Jurkat, Clone E6-1 (cell line): ENCODE measurements around the gene ECI2. TPM values are rescaled to one million over a fixed set of nuclear protein-coding genes. Genes with fewer than 3 reads are reported as not detected.

Experiments used
- DNase-seq: peaks from one replicate; pipeline ENCODE4 v3.0.0-alpha.2; 2011; ENCODE audit warnings: low read depth, low spot score
- H3K4me3 ChIP-seq: 2 replicates; pipeline ENCODE4 v1.5.1; 2011; ENCODE audit warnings: mild to moderate bottlenecking, low read length, control low read depth, moderate library complexity
- polyA plus RNA-seq: library from polyadenylated mRNA; unstranded; fragments of >200 nt; gene quantifications from one replicate; pipeline ENCODE4 v1.2.1, GENCODE V29; 2012; ENCODE audit warnings: missing spikeins; ENCODE audit not compliant: insufficient read length, insufficient read depth

Gene ECI2, protein sequence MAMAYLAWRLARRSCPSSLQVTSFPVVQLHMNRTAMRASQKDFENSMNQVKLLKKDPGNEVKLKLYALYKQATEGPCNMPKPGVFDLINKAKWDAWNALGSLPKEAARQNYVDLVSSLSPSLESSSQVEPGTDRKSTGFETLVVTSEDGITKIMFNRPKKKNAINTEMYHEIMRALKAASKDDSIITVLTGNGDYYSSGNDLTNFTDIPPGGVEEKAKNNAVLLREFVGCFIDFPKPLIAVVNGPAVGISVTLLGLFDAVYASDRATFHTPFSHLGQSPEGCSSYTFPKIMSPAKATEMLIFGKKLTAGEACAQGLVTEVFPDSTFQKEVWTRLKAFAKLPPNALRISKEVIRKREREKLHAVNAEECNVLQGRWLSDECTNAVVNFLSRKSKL
- 224 TPM for polyA plus RNA-seq

DNA sequence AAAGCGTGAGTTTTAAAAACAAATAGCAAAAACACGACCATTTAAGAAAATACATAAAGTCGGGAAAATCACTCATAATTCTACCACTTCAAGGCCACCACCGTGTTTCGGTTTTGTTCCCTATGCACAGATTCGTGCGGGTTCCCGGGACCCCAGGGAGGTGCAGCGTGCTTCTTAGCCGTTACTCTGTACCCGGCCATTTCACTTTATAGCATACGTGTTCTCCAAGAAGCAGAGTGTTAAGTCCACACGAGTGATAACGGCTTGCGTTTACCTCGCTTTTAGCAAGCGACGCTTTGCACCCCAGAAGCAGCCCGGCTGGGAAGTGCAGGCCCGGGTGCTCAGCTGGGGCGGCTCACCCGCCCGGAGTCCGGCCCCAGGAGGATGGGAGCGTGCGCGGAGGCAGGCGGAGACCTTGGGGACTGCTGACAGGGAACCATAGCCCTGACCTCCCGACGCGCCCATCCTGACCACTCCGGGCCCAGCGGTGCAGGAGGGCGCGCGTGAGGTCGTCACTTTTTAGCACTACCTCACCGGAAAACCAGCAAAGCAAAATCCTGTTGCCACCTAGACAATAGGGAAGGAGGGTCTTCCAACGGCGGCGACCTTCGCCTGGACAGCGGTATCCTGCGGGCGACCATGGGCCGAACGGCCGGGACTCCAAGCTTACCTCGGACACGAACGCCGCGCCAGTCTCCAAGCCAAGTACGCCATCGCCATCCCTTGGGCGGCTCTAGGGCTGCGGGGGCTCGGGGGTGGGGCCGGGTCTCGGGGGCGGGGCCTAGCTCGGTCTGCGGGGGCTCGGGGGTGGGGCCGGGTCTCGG lies at the start of gene ECI2:
Gene ECI2 (minus strand): TSS at position 735 of the 824 bp plus-strand sequence. CDS start 15 bp downstream, at position 720.
- peak within 1 kb of the TSS; percentile 81 for H3K4me3 ChIP-seq
- peak; percentile 34 for DNase-seq

DNA sequence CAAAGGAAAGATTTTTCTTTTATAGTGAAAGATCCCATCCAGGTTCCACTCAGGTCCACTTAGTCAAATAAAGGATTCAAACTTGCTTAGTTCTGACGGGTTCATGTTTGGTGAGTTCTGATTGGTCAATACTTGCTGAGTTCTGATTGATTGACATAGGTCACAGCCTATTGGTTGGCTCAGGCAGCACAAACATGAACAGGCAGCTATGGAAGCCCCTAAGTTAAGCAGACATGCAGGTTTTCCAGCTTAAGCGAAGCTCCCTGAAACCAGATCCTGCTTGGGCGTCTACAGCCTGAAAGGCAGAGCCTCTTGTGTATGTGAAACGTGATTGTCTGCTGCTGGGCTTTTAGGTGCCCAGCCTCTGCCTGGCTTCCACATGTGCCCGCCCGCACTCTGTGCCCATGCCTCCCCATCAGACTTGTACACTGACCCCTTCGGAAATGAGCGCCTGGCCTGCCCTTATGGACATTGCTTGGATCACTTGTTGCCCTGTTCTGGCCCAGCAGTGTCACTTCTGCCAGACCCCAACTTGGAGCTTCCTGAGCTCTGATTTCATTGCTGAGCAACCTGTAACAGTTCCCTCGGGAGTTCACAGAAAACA lies 45.4 kb upstream of the ECI2 start:
- DNase-seq = peak; percentile 52
- no peak overlapping the region for H3K4me3 ChIP-seq

DNA sequence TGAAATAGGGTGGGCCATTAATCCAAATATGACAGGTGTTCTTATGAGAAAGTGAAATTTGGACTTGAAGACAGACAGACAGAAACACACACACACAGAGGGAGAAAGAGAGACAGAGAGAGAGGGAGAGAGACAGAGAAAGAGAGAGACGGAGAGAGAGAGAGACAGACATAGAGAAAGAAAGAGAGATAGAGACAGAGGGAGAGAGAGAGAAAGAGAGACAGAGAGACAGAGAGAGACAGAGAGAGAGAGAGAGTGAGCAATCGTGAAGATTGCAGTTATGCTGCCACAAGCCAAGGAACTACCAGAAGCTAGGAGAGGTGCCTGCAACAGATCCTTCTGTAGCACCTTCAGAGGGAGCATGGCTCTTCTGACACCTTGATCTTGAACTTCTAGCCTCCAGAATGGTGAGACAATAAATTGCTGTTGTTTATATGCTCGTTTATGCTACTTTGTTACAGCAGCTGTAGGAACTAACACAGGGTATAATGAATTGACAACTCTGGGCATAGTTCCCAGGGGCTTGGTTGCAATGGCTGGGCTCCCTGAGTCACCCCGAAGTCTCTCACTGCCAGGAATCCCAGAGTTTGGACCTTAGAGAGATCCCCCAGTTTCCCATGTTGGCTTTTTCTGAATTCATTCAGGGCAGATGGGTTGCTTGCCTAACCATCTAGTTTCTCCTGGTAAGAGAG lies 44.7 kb upstream of the ECI2 start:
- no peak for DNase-seq
- H3K4me3 ChIP-seq = no peak overlapping the region

DNA sequence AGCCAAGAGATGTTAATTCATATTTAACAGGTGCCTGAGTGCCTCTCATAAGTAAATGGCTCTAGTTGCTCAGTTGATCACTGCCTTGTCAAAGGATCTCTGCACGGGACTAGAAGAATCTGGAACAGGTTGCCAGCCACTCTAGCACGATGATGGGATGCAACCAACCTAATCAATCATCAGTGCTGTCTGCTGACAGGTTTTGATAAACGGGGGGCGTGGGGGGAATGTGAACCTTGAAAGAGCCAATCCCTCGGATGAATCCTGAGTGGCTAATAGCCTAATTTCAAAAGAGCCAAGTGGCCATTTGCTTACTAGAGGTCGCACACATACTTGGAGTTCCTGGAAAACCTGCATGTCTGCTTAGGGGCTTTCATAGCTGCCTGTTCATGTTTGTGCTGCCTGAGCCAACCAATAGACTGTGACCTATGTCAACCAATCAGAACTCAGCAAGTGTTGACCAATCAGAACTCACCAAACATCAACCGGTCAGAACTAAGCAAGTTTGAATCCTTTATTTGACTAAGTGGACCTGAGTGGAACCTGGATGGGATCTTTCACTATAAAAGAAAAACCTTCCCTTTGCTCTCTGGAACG lies 43.5 kb upstream of the ECI2 start:
- DNase-seq = no peak
- no peak overlapping the region for H3K4me3 ChIP-seq

DNA sequence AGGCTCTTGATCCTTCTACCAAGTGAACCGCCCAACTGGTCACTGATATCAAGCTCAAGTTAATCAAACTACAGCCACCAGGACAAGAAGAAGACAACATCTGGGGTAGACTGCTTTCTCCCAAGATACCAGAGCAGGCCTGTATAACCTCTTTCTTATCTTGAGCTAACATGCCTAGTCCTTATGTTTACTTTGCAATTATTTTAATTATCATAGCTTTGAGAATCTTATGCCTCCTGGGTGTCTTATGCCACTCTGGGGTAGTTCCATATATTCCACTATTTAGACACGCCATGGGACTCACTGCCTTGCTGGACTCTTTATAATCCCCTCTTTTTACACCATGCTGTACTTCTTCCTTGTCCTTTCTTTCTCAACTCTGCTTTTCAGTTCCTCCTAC lies 41.5 kb upstream of the ECI2 start:
- no peak for DNase-seq
- no peak overlapping the region for H3K4me3 ChIP-seq

DNA sequence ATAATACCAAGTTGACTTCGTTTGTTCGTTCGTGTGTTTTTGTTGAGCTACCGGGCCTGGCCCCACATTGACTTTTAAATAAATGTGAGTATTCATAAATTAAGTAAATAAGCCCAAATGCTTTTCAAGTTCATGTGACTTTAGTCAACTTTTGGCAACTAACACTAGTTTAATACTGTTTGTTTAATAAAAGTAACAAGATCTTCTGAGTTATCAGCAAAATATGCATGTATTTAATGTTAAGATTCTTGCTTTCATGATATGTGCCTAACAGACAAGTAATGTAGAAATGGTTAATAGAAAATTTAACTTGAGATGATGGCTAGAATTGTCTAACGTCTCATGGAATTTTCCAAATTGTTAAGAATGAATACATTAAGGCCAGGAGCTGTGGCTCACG lies 38.7 kb upstream of the ECI2 start:
- DNase-seq = no peak
- no peak overlapping the region for H3K4me3 ChIP-seq

DNA sequence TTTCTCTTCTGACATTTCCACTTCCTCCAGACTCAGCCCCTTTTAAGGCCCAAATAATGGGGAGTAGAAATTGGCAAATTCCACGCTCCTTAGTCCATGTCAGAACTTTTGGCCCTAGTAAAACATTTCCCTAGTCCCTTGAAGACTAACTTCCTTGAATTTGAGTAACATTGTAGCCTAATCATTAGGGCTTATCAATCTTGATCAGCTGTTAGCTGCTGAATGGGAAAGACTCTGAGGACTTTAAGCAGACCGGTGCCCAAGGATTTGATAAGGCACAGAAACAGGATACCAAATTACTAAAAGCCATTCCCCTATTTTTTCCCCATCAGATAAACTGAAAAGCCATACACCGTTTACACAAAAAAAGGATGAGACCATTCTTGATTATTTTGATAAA lies 37.0 kb upstream of the ECI2 start:
- no peak overlapping the region for H3K4me3 ChIP-seq
- no peak for DNase-seq

DNA sequence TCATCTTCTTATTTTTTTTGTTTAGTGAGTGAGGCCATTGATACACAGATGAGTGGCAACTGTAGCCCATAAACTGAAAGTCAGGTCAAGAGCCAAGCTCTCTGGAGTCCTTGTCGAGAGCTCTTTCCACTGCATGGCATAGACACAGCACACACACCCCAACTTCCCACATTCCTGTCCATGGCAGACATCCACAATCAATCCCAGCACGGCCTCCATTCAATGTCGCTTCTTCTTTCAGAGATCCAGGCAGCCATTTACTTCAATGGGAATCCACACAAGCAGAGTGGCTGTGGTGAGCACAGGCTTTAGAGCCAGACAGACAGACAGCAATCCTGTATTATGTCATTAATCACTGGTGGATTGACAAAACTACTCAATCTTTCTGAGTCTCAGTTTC lies 34.9 kb upstream of the ECI2 start:
- no peak for DNase-seq
- no peak overlapping the region for H3K4me3 ChIP-seq

DNA sequence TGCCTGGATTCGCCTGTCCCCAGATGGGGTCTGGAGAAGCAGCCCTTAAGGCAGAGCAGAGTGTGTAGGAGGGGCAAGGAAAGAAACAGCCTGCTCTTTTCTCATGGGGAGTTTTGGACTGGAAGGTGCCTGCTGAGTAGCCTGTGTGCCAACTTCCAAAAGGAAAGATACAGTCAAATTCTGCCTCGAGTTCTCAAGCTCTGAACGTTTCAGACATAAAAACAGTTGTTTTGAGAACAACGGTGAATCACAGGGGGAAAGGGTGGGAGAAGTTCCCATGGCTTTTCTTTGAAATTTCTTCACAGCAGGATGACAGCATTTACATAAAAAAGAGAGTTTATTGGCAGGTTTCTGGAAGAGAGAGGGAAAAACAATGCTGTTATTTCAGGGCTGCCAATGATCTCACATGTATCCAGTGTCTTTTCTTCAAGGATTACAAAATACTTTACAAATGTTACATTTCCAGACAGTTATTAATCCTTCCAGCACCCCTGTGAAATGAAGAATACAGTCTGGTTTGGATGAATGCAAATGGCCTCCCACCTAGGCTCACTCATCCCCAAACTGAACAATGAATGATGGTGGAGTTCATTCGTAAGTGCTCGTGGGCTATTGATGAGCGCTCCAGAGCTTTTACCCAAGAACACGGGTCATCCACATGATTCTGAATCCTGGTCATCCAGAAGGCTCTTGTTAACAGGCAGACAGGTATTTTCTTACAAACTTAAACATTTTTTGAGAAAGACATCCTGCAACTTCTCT lies 33.8 kb upstream of the ECI2 start:
- no peak for DNase-seq
- no peak overlapping the region for H3K4me3 ChIP-seq

DNA sequence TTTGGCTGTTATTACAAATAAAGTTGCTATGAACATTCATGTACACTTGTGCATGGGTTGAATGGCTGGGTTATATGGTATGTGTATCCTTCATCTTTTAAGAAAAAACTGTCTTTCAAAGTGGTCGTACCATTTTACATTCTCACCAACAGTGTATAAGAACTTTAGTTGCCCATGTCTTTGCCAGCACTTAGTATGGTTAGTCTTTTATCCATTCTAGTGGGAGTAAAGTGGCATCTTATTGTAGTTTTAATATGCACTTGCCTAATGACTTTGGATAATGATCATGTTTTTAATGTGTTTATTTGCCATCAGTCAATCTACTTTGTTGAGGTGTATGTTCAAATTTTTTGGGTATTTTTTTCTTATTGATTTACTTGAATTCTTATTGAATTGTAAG lies 32.5 kb upstream of the ECI2 start:
- no peak overlapping the region for H3K4me3 ChIP-seq
- DNase-seq = no peak

DNA sequence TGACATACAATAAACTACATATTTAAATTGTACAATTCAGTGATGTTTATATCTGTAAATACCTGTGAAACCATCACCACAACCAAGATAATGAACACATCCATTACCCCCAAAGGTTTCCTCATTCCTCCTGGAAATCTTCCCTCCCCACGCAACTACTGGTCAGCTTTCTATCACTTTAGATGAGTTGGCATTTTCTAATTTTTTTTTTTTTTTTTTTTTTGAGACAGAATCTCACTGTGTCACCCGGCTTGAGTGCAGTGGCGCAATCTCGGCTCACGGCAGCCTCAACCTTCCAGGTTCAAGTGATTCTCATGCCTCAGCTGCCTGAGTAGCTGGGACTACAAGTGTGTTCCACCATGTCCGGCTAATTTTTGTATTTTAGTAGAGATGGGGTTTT lies 31.7 kb upstream of the ECI2 start:
- DNase-seq = no peak
- no peak overlapping the region for H3K4me3 ChIP-seq

DNA sequence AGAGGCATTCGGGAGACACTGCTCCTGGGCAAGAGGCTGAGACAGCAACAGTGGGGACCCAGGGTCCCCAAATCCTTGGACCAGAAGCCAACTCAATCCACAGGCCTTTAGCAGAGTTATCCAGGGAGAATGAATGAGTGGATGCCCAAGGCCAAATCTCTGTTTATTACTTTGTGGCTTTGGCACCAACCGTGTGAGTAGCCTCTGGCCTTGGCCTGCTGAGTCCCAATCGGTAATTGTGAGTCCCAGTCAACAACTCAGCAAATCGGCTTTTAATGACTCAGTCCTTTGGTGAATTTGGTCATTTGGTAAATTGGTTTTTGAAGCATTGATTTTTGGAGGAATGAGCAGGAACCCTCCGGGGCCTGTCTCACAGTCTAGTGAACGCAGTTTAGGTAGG lies 29.1 kb upstream of the ECI2 start:
- no peak for DNase-seq
- H3K4me3 ChIP-seq = no peak overlapping the region

DNA sequence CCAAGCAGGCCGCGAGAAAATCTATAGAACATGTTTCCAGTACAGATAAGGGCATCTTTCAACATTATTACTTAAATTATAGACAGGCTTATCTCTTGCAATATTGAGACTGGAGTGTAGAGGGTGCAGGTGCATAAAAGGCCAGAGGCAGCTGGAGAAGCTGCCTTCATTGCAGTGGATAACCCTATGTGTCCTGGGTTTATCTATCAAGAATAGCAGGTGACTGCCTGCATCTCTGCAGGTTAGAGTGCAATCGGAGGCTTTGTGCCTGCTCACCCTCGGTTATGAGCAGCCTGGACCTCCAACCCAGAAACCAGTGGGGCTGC lies 28.7 kb upstream of the ECI2 start:
- H3K4me3 ChIP-seq = no peak overlapping the region
- no peak for DNase-seq

DNA sequence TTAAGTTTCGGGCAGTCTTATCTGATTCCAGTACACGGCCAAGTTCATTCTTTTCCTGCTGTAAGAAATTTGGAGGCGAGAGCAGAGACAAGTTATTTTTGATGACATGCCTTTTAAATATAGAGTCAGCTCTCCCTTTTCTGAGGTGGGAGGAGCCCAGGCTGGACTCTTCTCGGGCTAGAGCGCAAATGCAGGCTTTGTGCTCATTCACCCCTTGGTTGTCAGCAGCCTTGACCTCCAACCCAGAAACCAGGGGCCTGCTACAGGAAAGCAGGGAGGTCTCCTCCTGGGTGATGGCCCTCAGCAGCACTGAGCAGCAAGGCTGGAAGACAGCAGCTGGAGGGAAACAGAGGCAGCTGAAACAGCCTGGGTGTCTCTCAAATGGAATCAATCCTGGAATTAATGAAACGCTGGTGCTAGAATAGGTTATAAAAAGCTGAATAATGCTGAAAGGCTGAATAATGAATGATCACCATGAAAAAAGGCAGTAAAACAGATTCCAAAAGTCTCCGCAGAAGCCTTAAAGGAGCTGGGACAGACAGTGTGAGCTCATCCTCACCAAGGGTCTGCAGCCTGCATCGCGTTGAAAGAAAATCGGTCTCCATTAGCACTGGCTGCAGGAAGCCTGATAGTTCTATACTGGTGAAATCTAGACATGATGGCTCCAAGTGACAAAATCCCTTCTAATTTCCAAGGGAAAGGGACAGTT lies 28.2 kb upstream of the ECI2 start:
- no peak overlapping the region for H3K4me3 ChIP-seq
- DNase-seq = no peak

DNA sequence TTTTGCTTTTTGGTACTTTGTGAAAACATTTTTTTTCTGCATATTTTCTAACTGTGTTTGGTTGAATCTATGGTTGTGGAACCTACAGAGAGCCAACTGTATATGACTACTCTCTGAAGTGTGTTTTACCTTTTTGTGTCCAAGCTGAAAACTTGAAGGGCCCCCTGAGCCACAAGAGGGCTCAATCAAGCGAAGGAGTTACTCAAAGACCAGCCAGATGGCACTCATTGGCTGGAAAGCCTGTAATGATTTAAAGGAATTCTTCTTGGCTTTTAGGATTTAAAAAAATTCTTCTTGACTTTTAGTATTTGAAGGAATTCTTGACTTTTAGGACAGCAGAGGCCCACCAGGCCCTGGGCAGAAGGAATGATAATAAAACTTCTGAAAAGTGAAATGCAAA lies 27.0 kb upstream of the ECI2 start:
- H3K4me3 ChIP-seq = no peak overlapping the region
- no peak for DNase-seq

DNA sequence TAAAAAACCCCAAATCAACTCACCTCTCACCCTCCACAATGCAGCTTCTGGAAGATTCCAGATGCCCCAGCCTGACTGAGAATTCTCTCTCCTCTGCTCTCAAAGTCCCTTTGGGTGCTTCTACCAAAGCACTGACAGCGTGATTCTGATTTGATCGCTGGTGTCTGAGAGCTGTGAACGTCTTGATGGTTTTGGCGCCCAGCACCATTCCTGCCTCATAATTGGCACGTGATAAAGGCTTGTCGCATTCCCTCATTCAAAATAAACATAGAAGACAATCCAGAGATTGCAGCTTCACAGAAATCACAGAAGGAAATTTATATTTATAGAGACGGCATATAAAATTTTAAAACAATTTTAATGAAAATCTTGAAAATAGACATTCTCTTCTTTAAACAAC lies 24.1 kb upstream of the ECI2 start:
- no peak overlapping the region for H3K4me3 ChIP-seq
- no peak for DNase-seq

DNA sequence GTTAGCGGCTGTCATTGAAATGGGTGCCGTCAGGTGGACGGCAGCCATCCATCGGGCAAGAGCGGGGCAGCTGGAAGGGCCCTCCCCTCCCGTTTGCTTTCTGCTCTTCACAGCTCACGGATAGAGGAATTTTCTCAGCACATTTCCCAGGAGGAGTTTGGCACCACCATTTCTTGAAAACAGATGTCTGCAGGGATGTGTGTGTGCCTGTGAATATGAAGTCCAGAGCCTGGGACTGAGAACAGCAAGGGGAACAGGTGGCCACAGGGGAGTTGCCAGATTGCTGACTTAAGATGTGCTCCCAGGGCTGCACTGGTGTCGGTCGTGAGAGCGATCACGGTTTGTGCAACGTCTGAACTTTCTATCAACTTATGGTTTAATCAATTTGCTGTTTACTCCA lies 22.1 kb upstream of the ECI2 start:
- H3K4me3 ChIP-seq = no peak overlapping the region
- no peak for DNase-seq

DNA sequence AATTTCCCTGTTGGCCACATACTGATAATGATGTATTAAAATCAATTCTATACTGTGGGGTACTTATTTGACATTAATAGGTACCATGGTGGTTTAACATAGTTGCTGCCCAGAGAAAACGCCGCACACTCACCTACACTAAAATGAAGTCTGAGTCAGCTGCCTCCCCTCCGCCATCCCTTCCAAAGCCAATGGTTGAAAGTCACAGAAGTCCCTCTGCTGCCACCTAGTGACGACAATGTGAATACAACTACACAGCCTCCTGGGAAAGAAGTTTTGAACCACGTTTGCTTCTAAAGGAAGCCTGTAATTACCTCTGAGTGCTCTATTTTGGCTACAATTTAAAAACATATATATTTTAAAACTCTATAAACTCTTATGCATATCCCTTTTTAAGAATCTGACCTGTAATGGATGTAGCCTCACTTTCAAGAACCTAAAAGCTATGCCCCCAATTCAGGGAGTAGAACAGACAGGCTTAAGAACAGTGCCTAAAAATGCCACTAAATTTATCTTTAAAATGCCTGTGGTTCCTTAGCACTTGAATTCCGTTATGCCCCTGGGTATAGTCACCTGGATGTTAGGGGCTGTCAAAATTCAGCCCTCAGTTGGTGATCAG lies 20.6 kb upstream of the ECI2 start:
- H3K4me3 ChIP-seq = peak overlapping the region; percentile 13; the same call in 1 of the 2 replicates
- peak; percentile 80 for DNase-seq
